Astrocyte (in vitro differentiated cells and primary cell): ENCODE measurements around the gene NPPB. TPM values are rescaled to one million over a fixed set of nuclear protein-coding genes. Genes with fewer than 3 reads are reported as not detected.

Experiments
- DNase-seq: peaks from one replicate; pipeline ENCODE4 v3.0.0-alpha.2; 2010; ENCODE audit warnings: low read depth
- FAIRE-seq: peaks from 2 replicates; lab custom pipeline; 2011; peaks lifted over from hg19 to GRCh38; lab: Jason Lieb, UNC
- H2AFZ ChIP-seq: 2 replicates; pipeline ENCODE4 v1.6.0; 2012; ENCODE audit warnings: low read depth, low read length, inconsistent platforms
- H3K27ac ChIP-seq: 2 replicates; pipeline ENCODE4 v1.5.1; 2011; ENCODE audit warnings: low read depth, low read length, inconsistent platforms
- H3K27me3 ChIP-seq: 2 replicates; pipeline ENCODE4 v1.6.0; 2011; ENCODE audit warnings: low read length, inconsistent platforms; ENCODE audit not compliant: insufficient read depth
- H3K36me3 ChIP-seq: 2 replicates; pipeline ENCODE4 v1.5.1; 2011; ENCODE audit warnings: low read length, inconsistent platforms; ENCODE audit not compliant: insufficient read depth
- H3K4me1 ChIP-seq: 2 replicates; pipeline ENCODE4 v1.5.1; 2011; ENCODE audit warnings: low read length, inconsistent platforms; ENCODE audit not compliant: insufficient read depth
- H3K4me2 ChIP-seq: 2 replicates; pipeline ENCODE4 v1.6.0; 2012; ENCODE audit warnings: low read length, inconsistent platforms
- H3K4me3 ChIP-seq: 2 replicates; pipeline ENCODE4 v1.5.1; 2011; ENCODE audit warnings: low read depth, mild to moderate bottlenecking, low read length, inconsistent platforms; ENCODE audit not compliant: insufficient read depth
- H3K79me2 ChIP-seq: 2 replicates; pipeline ENCODE4 v1.6.0; 2012; ENCODE audit warnings: mild to moderate bottlenecking, low read length, inconsistent platforms; ENCODE audit not compliant: insufficient read depth
- H3K9ac ChIP-seq: 2 replicates; pipeline ENCODE4 v1.6.0; 2012; ENCODE audit warnings: mild to moderate bottlenecking, low read length, inconsistent platforms
- H3K9me3 ChIP-seq: 2 replicates; pipeline ENCODE4 v1.5.1; 2012; ENCODE audit warnings: low read depth, mild to moderate bottlenecking, low read length, inconsistent platforms; ENCODE audit not compliant: insufficient read depth
- H4K20me1 ChIP-seq: 2 replicates; pipeline ENCODE4 v1.6.0; 2012; ENCODE audit warnings: low read length, inconsistent platforms; ENCODE audit not compliant: insufficient read depth
- H3K27ac Mint-ChIP-seq: one replicate; pipeline ENCODE4 v1.8.0; 2021; ENCODE audit warnings: mild to moderate bottlenecking, mixed read lengths; ENCODE audit not compliant: unreplicated experiment
- H3K27me3 Mint-ChIP-seq: one replicate; pipeline ENCODE4 v1.8.0; 2021; ENCODE audit warnings: low read depth, mixed read lengths; ENCODE audit not compliant: unreplicated experiment
- H3K36me3 Mint-ChIP-seq: one replicate; pipeline ENCODE4 v1.8.0; 2021; ENCODE audit warnings: low read depth, mixed read lengths; ENCODE audit not compliant: unreplicated experiment
- H3K4me1 Mint-ChIP-seq: one replicate; pipeline ENCODE4 v1.8.0; 2021; ENCODE audit warnings: low read depth, mixed read lengths; ENCODE audit not compliant: unreplicated experiment
- H3K4me3 Mint-ChIP-seq: one replicate; pipeline ENCODE4 v1.8.0; 2021; ENCODE audit warnings: mild to moderate bottlenecking, moderate library complexity, mixed read lengths; ENCODE audit not compliant: unreplicated experiment
- H3K9me3 Mint-ChIP-seq: one replicate; pipeline ENCODE4 v1.8.0; 2021; ENCODE audit warnings: mild to moderate bottlenecking, mixed read lengths; ENCODE audit not compliant: unreplicated experiment
- EZH2 ChIP-seq: IDR thresholded peaks from 2 replicates; pipeline ENCODE4 v1.6.1; 2012; ENCODE audit warnings: mild to moderate bottlenecking, low read length, inconsistent platforms; ENCODE audit not compliant: insufficient read depth
- total RNA-seq: library from RNA; stranded (reverse); gene quantifications from 2 replicates; pipeline ENCODE4 v1.2.1, GENCODE V29; 2021
- TF ChIP-seq, protein P1 (sequence below): IDR thresholded peaks from 2 replicates; pipeline ENCODE4 v1.5.1; 2011; ENCODE audit warnings: low read depth, mild to moderate bottlenecking, inconsistent platforms, low read length, moderate library complexity; ENCODE audit not compliant: insufficient read depth

The NPPB gene
- total RNA-seq, 1 donor from 2014 or later, result 449 TPM

DNA sequence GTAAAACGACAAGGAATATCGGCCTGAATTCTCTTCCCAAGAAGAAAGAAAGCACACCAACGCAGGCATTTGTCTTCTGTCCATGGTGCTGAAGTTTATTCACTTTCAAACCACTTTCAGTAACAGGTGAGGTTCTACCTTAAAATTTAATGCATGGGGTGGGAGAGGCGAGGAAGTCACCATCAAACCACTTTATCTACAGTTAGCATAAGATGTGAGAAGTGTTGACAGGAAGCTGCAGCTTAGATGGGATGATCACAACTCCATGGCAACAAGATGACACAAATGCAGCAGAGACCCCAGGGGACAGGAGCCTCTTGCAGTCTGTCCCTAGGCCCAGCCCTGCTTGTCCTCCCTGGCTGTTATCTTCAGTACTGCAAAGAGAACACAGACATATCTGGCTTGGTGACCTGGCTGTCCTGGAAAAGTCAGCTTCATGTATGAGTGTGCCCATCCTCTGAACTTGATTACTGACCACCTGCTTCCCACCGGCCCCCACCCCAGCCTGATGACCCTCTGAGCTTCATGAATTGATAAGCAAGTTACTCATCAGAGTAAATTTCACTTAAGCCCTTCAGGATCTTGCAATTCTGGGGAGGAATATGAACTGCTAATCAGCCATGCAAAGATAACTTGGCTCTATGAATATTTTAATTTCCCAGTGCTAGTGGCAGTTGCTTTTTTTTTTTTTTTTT lies 13.0 kb downstream of the NPPB start:
- no peaks in the 10 kb centered on the region for H3K9me3 ChIP-seq
- no peak overlapping the region for H2AFZ ChIP-seq
- Mint-ChIP-seq H3K36me3 (peaks cover 26% of the 10 kb centered on the region), H3K27ac (no peak overlapping the region), H3K4me1 (peaks cover 10% of the 10 kb centered on the region), H3K4me3 (no peak overlapping the region), H3K9me3 (no peaks in the 10 kb centered on the region), H3K27me3 (no peaks in the 10 kb centered on the region)
- H3K27me3 ChIP-seq, result no peaks in the 10 kb centered on the region
- FAIRE-seq, result no peak
- H3K27ac ChIP-seq, result no peak overlapping the region
- H4K20me1 ChIP-seq, result peaks cover 59% of the 10 kb centered on the region
- no peaks in the 10 kb centered on the region for H3K79me2 ChIP-seq
- TF ChIP-seq EZH2, result no peak
- TF ChIP-seq, protein P1, sequence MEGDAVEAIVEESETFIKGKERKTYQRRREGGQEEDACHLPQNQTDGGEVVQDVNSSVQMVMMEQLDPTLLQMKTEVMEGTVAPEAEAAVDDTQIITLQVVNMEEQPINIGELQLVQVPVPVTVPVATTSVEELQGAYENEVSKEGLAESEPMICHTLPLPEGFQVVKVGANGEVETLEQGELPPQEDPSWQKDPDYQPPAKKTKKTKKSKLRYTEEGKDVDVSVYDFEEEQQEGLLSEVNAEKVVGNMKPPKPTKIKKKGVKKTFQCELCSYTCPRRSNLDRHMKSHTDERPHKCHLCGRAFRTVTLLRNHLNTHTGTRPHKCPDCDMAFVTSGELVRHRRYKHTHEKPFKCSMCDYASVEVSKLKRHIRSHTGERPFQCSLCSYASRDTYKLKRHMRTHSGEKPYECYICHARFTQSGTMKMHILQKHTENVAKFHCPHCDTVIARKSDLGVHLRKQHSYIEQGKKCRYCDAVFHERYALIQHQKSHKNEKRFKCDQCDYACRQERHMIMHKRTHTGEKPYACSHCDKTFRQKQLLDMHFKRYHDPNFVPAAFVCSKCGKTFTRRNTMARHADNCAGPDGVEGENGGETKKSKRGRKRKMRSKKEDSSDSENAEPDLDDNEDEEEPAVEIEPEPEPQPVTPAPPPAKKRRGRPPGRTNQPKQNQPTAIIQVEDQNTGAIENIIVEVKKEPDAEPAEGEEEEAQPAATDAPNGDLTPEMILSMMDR, result no peak
- H3K4me1 ChIP-seq, result no peaks in the 10 kb centered on the region
- H3K9ac ChIP-seq, result no peak overlapping the region
- no peak overlapping the region for H3K4me3 ChIP-seq
- no peak overlapping the region for H3K4me2 ChIP-seq
- H3K36me3 ChIP-seq, result peaks cover 17% of the 10 kb centered on the region
- no peak for DNase-seq

DNA sequence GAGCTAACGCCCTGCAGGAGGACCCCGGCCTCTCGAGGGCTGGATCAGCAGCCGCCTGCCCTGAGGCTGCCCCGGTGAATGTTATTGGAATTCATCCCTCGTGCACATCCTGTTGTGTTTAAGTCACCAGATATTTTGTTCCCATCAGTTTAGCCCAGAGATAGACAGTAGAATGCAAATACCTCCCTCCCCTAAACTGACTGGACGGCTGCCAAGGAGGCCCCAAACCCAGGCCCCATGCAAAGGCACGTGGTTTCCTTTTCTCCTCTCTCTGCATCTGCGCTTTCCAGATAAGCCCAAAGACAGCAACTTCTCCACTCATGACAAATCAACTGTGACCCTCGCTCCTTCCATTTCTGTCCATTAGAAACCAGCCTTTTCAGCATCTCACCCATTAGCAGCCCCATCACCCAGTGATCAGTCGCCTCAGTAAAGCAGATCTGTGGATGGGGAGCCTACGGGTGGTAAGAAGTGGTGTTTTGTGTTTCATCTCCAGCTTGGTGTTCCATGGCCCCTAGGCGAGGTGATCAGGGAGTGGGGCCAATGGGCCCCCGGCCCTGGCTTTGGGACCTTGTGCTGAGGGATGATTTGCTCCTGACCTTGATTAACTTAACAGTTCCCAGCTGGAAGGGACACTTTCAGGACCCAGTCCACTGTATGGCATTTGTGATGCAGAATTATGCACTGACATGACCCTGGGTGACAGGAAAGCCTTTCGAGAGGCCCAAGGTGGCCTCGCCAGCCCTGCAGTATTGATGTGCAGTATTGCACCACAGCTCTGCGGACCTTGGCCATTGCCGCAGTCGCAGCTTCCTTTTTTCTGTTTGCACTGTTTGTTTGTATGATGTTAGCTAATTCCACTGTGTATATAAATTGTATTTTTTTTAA lies 16.3 kb downstream of the NPPB start:
- no peak overlapping the region for H3K9ac ChIP-seq
- H3K36me3 Mint-ChIP-seq, result peaks cover 26% of the 10 kb centered on the region
- H3K36me3 ChIP-seq, result peaks cover 35% of the 10 kb centered on the region
- H2AFZ ChIP-seq, result no peak overlapping the region
- H3K27ac Mint-ChIP-seq, result no peak overlapping the region
- DNase-seq (no peak), FAIRE-seq (no peak)
- peaks cover 10% of the 10 kb centered on the region for H3K4me1 Mint-ChIP-seq
- no peak for TF ChIP-seq EZH2
- H3K4me3 ChIP-seq, result no peak overlapping the region
- no peaks in the 10 kb centered on the region for H3K79me2 ChIP-seq
- H3K9me3 Mint-ChIP-seq, result no peaks in the 10 kb centered on the region
- H3K9me3 ChIP-seq, result no peaks in the 10 kb centered on the region
- H3K27me3 ChIP-seq, result no peaks in the 10 kb centered on the region
- no peak overlapping the region for H3K27ac ChIP-seq
- peaks cover 74% of the 10 kb centered on the region for H4K20me1 ChIP-seq
- H3K4me1 ChIP-seq, result no peaks in the 10 kb centered on the region
- H3K4me3 Mint-ChIP-seq, result no peak overlapping the region
- H3K27me3 Mint-ChIP-seq, result no peaks in the 10 kb centered on the region
- H3K4me2 ChIP-seq, result no peak overlapping the region

DNA sequence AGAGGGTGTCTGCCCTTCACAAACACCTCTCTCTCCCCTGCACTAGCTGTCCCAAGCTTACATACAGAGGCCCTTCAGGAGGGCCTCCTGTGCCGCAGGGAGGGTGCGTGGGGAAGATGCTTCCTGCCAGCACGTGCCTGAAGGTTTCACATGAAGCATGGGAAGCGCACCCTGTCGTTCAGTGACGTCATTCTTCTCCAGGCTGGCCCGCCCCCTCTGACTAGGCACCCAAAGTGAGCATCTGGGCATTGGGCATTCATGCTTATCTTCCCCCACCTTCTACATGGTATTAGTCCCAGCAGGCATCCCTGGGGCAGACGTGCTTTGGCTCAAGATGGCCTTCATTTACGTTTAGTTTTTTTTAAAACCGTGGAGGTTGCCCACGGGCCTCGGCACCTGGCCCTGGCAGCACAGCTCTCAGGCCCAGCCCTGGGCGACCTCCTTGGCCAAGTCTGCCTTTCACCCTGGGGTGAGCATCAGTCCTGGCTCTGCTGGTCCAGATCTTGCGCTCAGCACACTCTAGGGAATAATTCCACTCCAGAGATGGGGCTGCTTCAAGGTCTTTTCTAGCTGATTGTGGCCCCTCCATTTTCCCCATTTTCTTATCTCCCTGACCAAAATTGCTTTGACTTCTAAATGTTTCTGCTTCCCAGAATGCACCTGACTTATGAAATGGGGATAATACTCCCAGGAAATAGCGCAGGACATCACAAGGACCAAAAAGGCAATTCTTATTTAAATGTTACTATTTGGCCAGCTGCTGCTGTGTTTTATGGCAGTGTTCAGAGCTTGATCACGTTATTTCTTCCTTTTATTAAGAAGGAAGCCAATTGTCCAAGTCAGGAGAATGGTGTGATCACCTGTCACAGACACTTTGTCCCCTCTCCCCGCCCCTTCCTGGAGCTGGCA lies 17.2 kb downstream of the NPPB start:
- peaks cover 10% of the 10 kb centered on the region for H3K4me1 Mint-ChIP-seq
- Histone ChIP-seq H3K4me3 (no peak overlapping the region), H3K9ac (no peak overlapping the region), H3K4me1 (no peaks in the 10 kb centered on the region), H3K27ac (no peak overlapping the region), H3K79me2 (no peaks in the 10 kb centered on the region), H3K4me2 (no peak overlapping the region), H3K36me3 (peaks cover 36% of the 10 kb centered on the region), H4K20me1 (peaks cover 78% of the 10 kb centered on the region), H2AFZ (no peak overlapping the region), H3K9me3 (no peaks in the 10 kb centered on the region), H3K27me3 (no peaks in the 10 kb centered on the region)
- TF ChIP-seq, protein P1, result no peak
- no peak for TF ChIP-seq EZH2
- H3K27me3 Mint-ChIP-seq, result no peaks in the 10 kb centered on the region
- no peak overlapping the region for H3K27ac Mint-ChIP-seq
- FAIRE-seq (no peak), DNase-seq (no peak)
- H3K4me3 Mint-ChIP-seq, result no peak overlapping the region
- H3K9me3 Mint-ChIP-seq, result no peaks in the 10 kb centered on the region
- H3K36me3 Mint-ChIP-seq, result peaks cover 26% of the 10 kb centered on the region
